Measurements from ENCODE around the gene ZNF497.

The ZNF497 gene

GRCh38 chr19:58326501-58326913 is 36.0 kb downstream of the ZNF497 start:
- Histone ChIP-seq H3K4me3 (ENCODE audit: low read depth, low read length) (peak overlapping the region; percentile 98), H3K4me1 (ENCODE audit: control insufficient read depth, insufficient read depth, low read length) (peaks cover 3% of the 10 kb centered on the region; the same call in 1 of the 2 replicates), H3K27ac (ENCODE audit: extremely low read depth, low read depth, low read length) (peak overlapping the region; percentile 67; the same call in 1 of the 2 replicates), H3K36me3 (ENCODE audit: control insufficient read depth in 2 of 2, insufficient read depth in 1 of 2, low read length in 2 of 2) (peaks cover 0 to 15% of the 10 kb centered on the region in 2 experiments; a peak in 2 of 3 replicates), H3K9me3 (ENCODE audit: control insufficient read depth, insufficient read depth, low read depth, low read length) (no peaks in the 10 kb centered on the region)
- ChIA-PET CTCF (interaction anchor here (0.6 to 1.8 kb wide), 5 partner anchors 38 to 249 kb away, joined by 3 to 9 read pairs (median 3); partner anchors contain the start of gene ZBTB45), POLR2A (interaction anchor here (0.6 to 2.1 kb wide), 20 partner anchors 9 to 249 kb away, joined by 3 to 38 read pairs (median 6); partner anchors contain the start of genes ERVK3-1, RPS5, TRIM28 and ZBTB45)
- TF ChIP-seq ZNF791 (tag by site-specific recombination; IDR thresholded peaks at IDR 0.05) = no peak
- TF ChIP-seq ZNF510 (tag by site-specific recombination; IDR thresholded peaks at IDR 0.05; ENCODE audit: insufficient replicate concordance) = no peak
- TF ChIP-seq ZNF670 (tag by site-specific recombination; IDR thresholded peaks at IDR 0.05; ENCODE audit: low read depth) = no peak
- TF ChIP-seq EGR2 (tag by site-specific recombination; IDR thresholded peaks at IDR 0.05; ENCODE audit: low read depth) = peak; percentile 77
- TF ChIP-seq ZNF560 (tag by site-specific recombination; IDR thresholded peaks at IDR 0.05; ENCODE audit: borderline replicate concordance) = no peak
- TF ChIP-seq ZNF785 (tag by site-specific recombination; IDR thresholded peaks at IDR 0.05) = no peak
- no peak for TF ChIP-seq GLIS2 (tag by site-specific recombination; IDR thresholded peaks at IDR 0.05)
- no peak for TF ChIP-seq ZBTB1 (tag by site-specific recombination; IDR thresholded peaks at IDR 0.05)
- no peak for TF ChIP-seq ZNF274 (IDR thresholded peaks at IDR 0.05; ENCODE audit: low read length)
- no peak for TF ChIP-seq ZNF274 (tag by site-specific recombination; IDR thresholded peaks at IDR 0.05; ENCODE audit: borderline replicate concordance)
- no peak for TF ChIP-seq ZNF555 (tag by site-specific recombination; conservative IDR thresholded peaks at IDR 0.05)
- TF ChIP-seq ZNF521 (tag by site-specific recombination; IDR thresholded peaks at IDR 0.05) = no peak
- peak; percentile 74 for TF ChIP-seq ZNF398 (tag by site-specific recombination; IDR thresholded peaks at IDR 0.05)
- TF ChIP-seq ZNF596 (tag by site-specific recombination; IDR thresholded peaks at IDR 0.05) = no peak
- no peak for TF ChIP-seq ZNF148 (tag by site-specific recombination; IDR thresholded peaks at IDR 0.05; ENCODE audit: borderline replicate concordance)
- TF ChIP-seq ZNF600 (tag by site-specific recombination; IDR thresholded peaks at IDR 0.05) = no peak
- TF ChIP-seq YY2 (tag by site-specific recombination; IDR thresholded peaks at IDR 0.05) = no peak
- TF ChIP-seq PRDM4 (tag by site-specific recombination; IDR thresholded peaks at IDR 0.05) = no peak
- TF ChIP-seq ZFP3 (tag by site-specific recombination; IDR thresholded peaks at IDR 0.05; ENCODE audit: low read depth) = no peak
- no peak for TF ChIP-seq MYNN (tag by site-specific recombination; IDR thresholded peaks at IDR 0.05; ENCODE audit: borderline replicate concordance)
- no peak for TF ChIP-seq PRDM6 (tag by site-specific recombination; IDR thresholded peaks at IDR 0.05)
- TF ChIP-seq ZNF610 (tag by site-specific recombination; IDR thresholded peaks at IDR 0.05; ENCODE audit: borderline replicate concordance) = no peak
- no peak for TF ChIP-seq ZNF211 (tag by site-specific recombination; IDR thresholded peaks at IDR 0.05; ENCODE audit: low read depth)
- TF ChIP-seq ZNF664 (tag by site-specific recombination; IDR thresholded peaks at IDR 0.05) = no peak
- no peak for TF ChIP-seq ZNF658 (tag by site-specific recombination; IDR thresholded peaks at IDR 0.05)
- TF ChIP-seq ZNF426 (tag by site-specific recombination; IDR thresholded peaks at IDR 0.05) = no peak
- TF ChIP-seq ZNF423 (tag by site-specific recombination; IDR thresholded peaks at IDR 0.05) = peak; percentile 45; the same call in 1 of the 2 replicates
- no peak for TF ChIP-seq ZSCAN30 (tag by site-specific recombination; IDR thresholded peaks at IDR 0.05)
- no peak for TF ChIP-seq ZXDB (tag by site-specific recombination; IDR thresholded peaks at IDR 0.05)
- peak; percentile 78 for TF ChIP-seq ZFHX2 (tag by site-specific recombination; conservative IDR thresholded peaks at IDR 0.05)
- no peak for TF ChIP-seq ZNF501 (tag by site-specific recombination; IDR thresholded peaks at IDR 0.05)
- TF ChIP-seq ZBTB8A (tag by site-specific recombination; IDR thresholded peaks at IDR 0.05) = peak; percentile 90
